Measurements from ENCODE around the gene FIGNL2. TPM values are rescaled to one million over a fixed set of nuclear protein-coding genes. Genes with fewer than 3 reads are reported as not detected.

Gene FIGNL2
- polyA plus RNA-seq, 1 experiment: 0.26 TPM

GRCh38 chr12:51773145-51773869, 75.2 kb downstream of the FIGNL2 start:
- ChIA-PET POLR2A (interaction anchor here (0.7 kb wide), 1 partner anchor 123 kb away, joined by 6 read pairs; no protein-coding TSS in a partner anchor), CTCF (no interaction called here)
- Histone ChIP-seq H3K9me3 (ENCODE audit: control insufficient read depth, insufficient read depth, low read length) (peaks cover 11% of the 10 kb centered on the region), H3K4me3 (ENCODE audit: low read depth, low read length) (no peak overlapping the region), H3K27ac (ENCODE audit: low read depth, low read length) (no peak overlapping the region), H3K27me3 (ENCODE audit: control insufficient read depth, insufficient read depth, low read length) (no peaks in the 10 kb centered on the region)
- no peak for TF ChIP-seq CTCF (IDR thresholded peaks at IDR 0.05; ENCODE audit: low read depth, low read length)
- DNase-seq (ENCODE audit: low read depth, low spot score): peak; percentile 42

GRCh38 chr12:51771008-51771407, 77.5 kb downstream of the FIGNL2 start:
- POLR2A ChIA-PET: no interaction called here

More at GRCh38 chr12:51771008-51771407, 77.5 kb downstream of the FIGNL2 start:
- CTCF ChIA-PET: no interaction called here
- peak overlapping the region; percentile 2 for H3K27ac ChIP-seq (ENCODE audit: low read depth, low read length)
- no peak overlapping the region for H3K4me3 ChIP-seq (ENCODE audit: low read depth, low read length)
- H3K27me3 ChIP-seq (ENCODE audit: control insufficient read depth, insufficient read depth, low read length): no peaks in the 10 kb centered on the region
- peaks cover 11% of the 10 kb centered on the region for H3K9me3 ChIP-seq (ENCODE audit: control insufficient read depth, insufficient read depth, low read length)
- TF ChIP-seq CTCF (IDR thresholded peaks at IDR 0.05; ENCODE audit: low read depth, low read length): no peak
- no peak for DNase-seq (ENCODE audit: low read depth, low spot score)

Other genes with a start within 250 kb of the FIGNL2 start
- gene ANKRD33, start 39.4 kb upstream of the FIGNL2 start, polyA plus RNA-seq (2011; rRNA removed): not detected in 2 replicates
- gene ACVRL1, start 58.8 kb upstream of the FIGNL2 start, polyA plus RNA-seq (2011; rRNA removed): 11.1 and 13.4 TPM in 2 replicates
- 16.4 and 16.6 TPM in 2 replicates for gene ACVR1B, start 103.0 kb upstream of the FIGNL2 start, polyA plus RNA-seq (2011; rRNA removed)
- gene TAMALIN, start 158.2 kb upstream of the FIGNL2 start, polyA plus RNA-seq (2011; rRNA removed): 7.2 and 7.4 TPM in 2 replicates
- 4.4 and 6.9 TPM in 2 replicates for gene NR4A1, start 202.7 kb upstream of the FIGNL2 start, polyA plus RNA-seq (2011; rRNA removed)
- 97.3 and 112 TPM in 2 replicates for gene ATG101, start 221.3 kb upstream of the FIGNL2 start, polyA plus RNA-seq (2011; rRNA removed)
- not detected in 2 replicates for gene SMIM41, start 231.0 kb upstream of the FIGNL2 start, polyA plus RNA-seq (2011; rRNA removed)

Data from AG04450 (cell line).